Adrenal gland (tissue), 12 donors: ENCODE measurements around the gene SDCCAG8. TPM values are rescaled to one million over a fixed set of nuclear protein-coding genes. Genes with fewer than 3 reads are reported as not detected.

Source experiments
- DNase-seq, 7 donors: peaks; one replicate each; pipeline ENCODE4 v3.0.0-alpha.2; 2019 to 2020
- H3K27ac ChIP-seq, 5 donors: fragments of 200-600 bp; sonication (generic) in 4 of 5; 1 replicate in 3 of 5; 2 replicates in 2 of 5; pipeline versions ENCODE4 v1.5.1 to v1.8.0; 2016 to 2020; ENCODE audit warnings: mild to moderate bottlenecking in 1 of 5
- H3K27me3 ChIP-seq: fragments of 200-600 bp; 2 replicates; pipeline ENCODE4 v1.8.0; 2021
- H3K36me3 ChIP-seq, 2 donors: fragments of 200-600 bp; replicated peaks in 1 of 2; 1 replicate in 1 of 2; 2 replicates in 1 of 2; pipeline versions ENCODE4 v1.5.1 to v1.8.0; 2018 to 2022
- H3K4me1 ChIP-seq, 2 donors: fragments of 200-600 bp; replicated peaks in 1 of 2; 1 replicate in 1 of 2; 2 replicates in 1 of 2; pipeline versions ENCODE4 v1.5.1 to v1.8.0; 2018 to 2021
- H3K4me3 ChIP-seq, 4 donors: fragments of 200-600 bp; sonication (generic) in 3 of 4; one replicate each; pipeline ENCODE4 v1.5.1; 2016 to 2018
- H3K9me3 ChIP-seq, 3 donors: fragments of 200-600 bp; sonication (generic) in 1 of 3; replicated peaks in 1 of 3; 1 replicate in 2 of 3; 2 replicates in 1 of 3; pipeline versions ENCODE4 v1.5.1 to v1.8.0; 2016 to 2021
- CTCF ChIP-seq, 6 experiments: fragments of 450-650 bp in 4 of 6; fragments of 200-600 bp in 2 of 6; sonication (generic) in 1 of 6; IDR thresholded peaks; 1 replicate in 5 of 6; 2 replicates in 1 of 6; pipeline versions ENCODE4 v1.5.1 to v1.8.0; 2016 to 2021; ENCODE audit warnings: antibody characterized with exemption in 6 of 6, mild to moderate bottlenecking in 2 of 6, moderate library complexity in 1 of 6
- POLR2A ChIP-seq, 2 donors: fragments of 450-650 bp; IDR thresholded peaks; one replicate each; pipeline ENCODE4 v1.6.1; 2017; ENCODE audit warnings: antibody characterized with exemption in 2 of 2, mild to moderate bottlenecking in 2 of 2, moderate library complexity in 1 of 2
- WGBS, 4 donors: extraction: QIAGEN DNeasy Blood & Tissue Kit in 2 of 4; methylation state at CpG; one replicate each; pipeline versions ENCODE4 v1.1.5 to v1.1.7; 2013 to 2017; 5-methylcytosine and 5-hydroxymethylcytosine counted together
- intact Hi-C, 2 donors: fragments of 100-400 bp; cut with DNase I; formaldehyde crosslinking; loops; one replicate each; pipeline versions ENCODE4 v1.14.1 to v1.15.0; 2022 to 2023
- polyA plus RNA-seq, 3 donors: library from polyadenylated mRNA; stranded (reverse); fragments of 200-250 nt in 2 of 3; fragments of 350-450 nt in 1 of 3; fragmentation: Illumina TruSeq in 1 of 3; extraction: RNeasy Lipid Tissue Mini Kit (QIAGEN cat#74804) in 1 of 3; gene quantifications; one replicate each; pipeline ENCODE4 v1.2.3, GENCODE V29; 2013 to 2014
- total RNA-seq, 9 donors: library from RNA; depleted of rRNA in 4 of 9; stranded (reverse); fragments of >200 nt in 4 of 9; fragments of 120-200 nt in 1 of 9; fragmentation: NEBNext Ultra II Directional in 1 of 9; extraction: Animal tissue kit (Norgen Biotek cat#: 25700) in 1 of 9; gene quantifications; one replicate each; pipeline versions ENCODE4 v1.1.0 to v1.2.4, GENCODE V29; 2013 to 2023
- donor health status: healthy with polysubstance abuse.
- donor health status: Bipolar disorder and iron deficiency.
- donor health status: DM: yes; HTN: yes; CAD: no.
- donor health status: DM: no; HTN: no; CAD: no.
- donor health status: DM: no; HTN: no; CAD: no.
- donor health status: DM: yes; HTN: yes; CAD: no.

SDCCAG8 gene
- total and polyA plus RNA-seq, 12 donors: 22.5 to 60.9 (median 44.1) TPM

GRCh38 chr1:243346016-243346415 lies 90.2 kb downstream of the SDCCAG8 start:
- no peak overlapping the region for H3K27ac ChIP-seq
- intact Hi-C loops: loop anchor here in 1 of 2 donors (5.0 kb wide), 1 partner anchor 926 kb away; no protein-coding TSS in a partner anchor
- no peaks in the 10 kb centered on the region for H3K9me3 ChIP-seq
- H3K27me3 ChIP-seq: no peaks in the 10 kb centered on the region
- no peaks in the 10 kb centered on the region for H3K36me3 ChIP-seq
- H3K4me1 ChIP-seq: no peaks in the 10 kb centered on the region
- no peak overlapping the region for H3K4me3 ChIP-seq
- TF ChIP-seq POLR2A (IDR thresholded peaks at IDR 0.05) (no peak), CTCF (IDR thresholded peaks at IDR 0.05) (no peak)
- WGBS, 4 donors: 82 to 87% (median 83%) methylated on average over 3 of the region's 3 CpGs
- DNase-seq: no peak

- 92 to 99% (median 95%) methylated on average over 3 of the region's 3 CpGs for WGBS, 4 donors
- no peak for TF ChIP-seq CTCF (IDR thresholded peaks at IDR 0.05)
- TF ChIP-seq POLR2A (IDR thresholded peaks at IDR 0.05): no peak
- no peaks in the 10 kb centered on the region for H3K9me3 ChIP-seq
- no peaks in the 10 kb centered on the region for H3K27me3 ChIP-seq
- no peak overlapping the region for H3K27ac ChIP-seq
- no peaks in the 10 kb centered on the region for H3K36me3 ChIP-seq
- intact Hi-C loops: loop anchor here in 1 of 2 donors (5.0 kb wide), 1 partner anchor 926 kb away; no protein-coding TSS in a partner anchor
- H3K4me1 ChIP-seq: no peaks in the 10 kb centered on the region
- H3K4me3 ChIP-seq: no peak overlapping the region
- no peak for DNase-seq
Observed at GRCh38 chr1:243346468-243346867, 90.6 kb downstream of the SDCCAG8 start.

GRCh38 chr1:243348331-243348730 lies 92.5 kb downstream of the SDCCAG8 start:
- Histone ChIP-seq H3K27ac (no peak overlapping the region), H3K4me1 (no peaks in the 10 kb centered on the region), H3K4me3 (no peak overlapping the region), H3K27me3 (no peaks in the 10 kb centered on the region), H3K36me3 (no peaks in the 10 kb centered on the region), H3K9me3 (no peaks in the 10 kb centered on the region)
- no peak for DNase-seq
- 95 to 98% (median 96%) methylated on average over 11 of the region's 11 CpGs for WGBS, 4 donors
- no peak for TF ChIP-seq POLR2A (IDR thresholded peaks at IDR 0.05)
- TF ChIP-seq CTCF (IDR thresholded peaks at IDR 0.05): no peak
- intact Hi-C loops: loop anchor here in 1 of 2 donors (5.0 kb wide), 1 partner anchor 924 kb away; no protein-coding TSS in a partner anchor

- Histone ChIP-seq H3K4me3 (no peak overlapping the region), H3K4me1 (peaks cover 4 to 5% of the 10 kb centered on the region in 2 donors), H3K27ac (no peak overlapping the region), H3K27me3 (no peaks in the 10 kb centered on the region), H3K36me3 (no peaks in the 10 kb centered on the region), H3K9me3 (no peaks in the 10 kb centered on the region)
- TF ChIP-seq POLR2A (IDR thresholded peaks at IDR 0.05) (no peak), CTCF (IDR thresholded peaks at IDR 0.05) (no peak)
- DNase-seq: no peak
- WGBS, 4 donors: 96 to 100% (median 100%) methylated on average over 1 of the region's 1 CpG
- intact Hi-C loops: loop anchor here in 1 of 2 donors (5.0 kb wide), 1 partner anchor 923 kb away; no protein-coding TSS in a partner anchor
Observed at GRCh38 chr1:243349128-243349527, 93.3 kb downstream of the SDCCAG8 start.
